T-cell (primary cell): ENCODE data around the gene CBX6. TPM values are rescaled to one million over a fixed set of nuclear protein-coding genes. Genes with fewer than 3 reads are reported as not detected.

Experiments used
- ATAC-seq, 4 experiments: fragments of 200-7000 bp in 3 of 4; fragments of 150-1000 bp in 1 of 4; cut with Tn5 transposase; replicated peaks in 1 of 4; 1 replicate in 3 of 4; 2 replicates in 1 of 4; pipeline ENCODE4 v1.10.0; 2021; ENCODE audit warnings: moderate library complexity in 3 of 4, mild to moderate bottlenecking in 2 of 4, moderate number of reproducible peaks in 1 of 4
- CTCF ChIA-PET, 2 donors: fragments of 300-600 bp; sonication (Branson Sonifier 250); formaldehyde crosslinking; loops; one replicate each; lab custom pipeline; 2022; ENCODE audit warnings: antibody characterized with exemption in 2 of 2; lab: Charles Lee
- POLR2A ChIA-PET, 2 donors: fragments of 300-600 bp; sonication (Branson Sonifier 250); formaldehyde crosslinking; loops; one replicate each; lab custom pipeline; 2022; ENCODE audit warnings: antibody characterized with exemption in 2 of 2; lab: Charles Lee
- DNase-seq, 35 experiments: peaks; one replicate each; pipeline versions ENCODE4 v3.0.0 to v3.0.0-alpha.2; 2013 to 2023
- H3K27ac ChIP-seq: one replicate; pipeline ENCODE4 v1.5.1; 2013; ENCODE audit warnings: low read length
- H3K27me3 ChIP-seq, 2 experiments: replicated peaks in 1 of 2; 1 replicate in 1 of 2; 2 replicates in 1 of 2; pipeline versions ENCODE4 v1.6.1 to v1.7.0; 2013; ENCODE audit warnings: low read length in 1 of 2, mixed read lengths in 1 of 2; ENCODE audit not compliant: control insufficient read depth in 2 of 2, insufficient read depth in 2 of 2; ENCODE audit errors: extremely low read depth in 1 of 2
- H3K36me3 ChIP-seq, 2 donors: 1 replicate in 1 of 2; 2 replicates in 1 of 2; pipeline versions ENCODE4 v1.6.1 to v1.7.0; 2013; ENCODE audit warnings: low read length in 1 of 2; ENCODE audit not compliant: control insufficient read depth in 2 of 2, insufficient read depth in 1 of 2; ENCODE audit errors: extremely low read depth in 1 of 2
- H3K4me1 ChIP-seq, 2 experiments: 1 replicate in 1 of 2; 2 replicates in 1 of 2; pipeline versions ENCODE4 v1.6.1 to v1.7.0; 2013; ENCODE audit warnings: low read length in 2 of 2, mixed read lengths in 1 of 2; ENCODE audit not compliant: insufficient read depth in 2 of 2, control insufficient read depth in 1 of 2; ENCODE audit errors: extremely low read depth in 1 of 2
- H3K4me3 ChIP-seq, 2 donors: 1 replicate in 1 of 2; 2 replicates in 1 of 2; pipeline versions ENCODE4 v1.5.1 to v1.7.0; 2013; ENCODE audit warnings: mild to moderate bottlenecking in 2 of 2, low read length in 1 of 2, moderate library complexity in 1 of 2; ENCODE audit not compliant: control insufficient read depth in 1 of 2; ENCODE audit errors: extremely low read depth in 1 of 2
- H3K9me3 ChIP-seq: 2 replicates; pipeline ENCODE4 v1.7.0; 2013
- H3K27ac Mint-ChIP-seq, 2 donors: one replicate each; pipeline ENCODE4 v1.8.0; 2020 to 2021; ENCODE audit warnings: mild to moderate bottlenecking in 2 of 2, mixed read lengths in 2 of 2
- H3K27me3 Mint-ChIP-seq, 2 donors: one replicate each; pipeline ENCODE4 v1.8.0; 2021 to 2022; ENCODE audit warnings: mixed read lengths in 2 of 2
- H3K36me3 Mint-ChIP-seq: one replicate; pipeline ENCODE4 v1.8.0; 2021; ENCODE audit warnings: mixed read lengths
- H3K4me1 Mint-ChIP-seq, 3 donors: one replicate each; pipeline ENCODE4 v1.8.0; 2020 to 2022; ENCODE audit warnings: mixed read lengths in 3 of 3, mild to moderate bottlenecking in 1 of 3
- H3K4me3 Mint-ChIP-seq, 3 donors: one replicate each; pipeline ENCODE4 v1.8.0; 2020 to 2022; ENCODE audit warnings: mild to moderate bottlenecking in 3 of 3, mixed read lengths in 3 of 3, moderate library complexity in 3 of 3
- H3K9me3 Mint-ChIP-seq, 3 donors: one replicate each; pipeline ENCODE4 v1.8.0; 2020 to 2022; ENCODE audit warnings: mixed read lengths in 3 of 3
- WGBS: methylation state at CpG from one replicate; pipeline ENCODE4 v1.1.5; 2013; ENCODE audit warnings: missing lambda C conversion rate; ENCODE audit not compliant: insufficient coverage; 5-methylcytosine and 5-hydroxymethylcytosine counted together
- total RNA-seq, 35 experiments: library from RNA in 6 of 35; stranded (reverse) in 6 of 35; fragments of 120-200 nt in 1 of 35; gene quantifications; one replicate each; pipeline versions ENCODE4 v1.2.1 to v1.2.4 and lab custom pipeline; 2013 to 2026

The CBX6 gene
- total RNA-seq, 5 donors from 2014 or later (not counting 1 experiment from before 2014, with no cell fraction given) = 41.2 to 92.0 (median 87.1) TPM

DNA sequence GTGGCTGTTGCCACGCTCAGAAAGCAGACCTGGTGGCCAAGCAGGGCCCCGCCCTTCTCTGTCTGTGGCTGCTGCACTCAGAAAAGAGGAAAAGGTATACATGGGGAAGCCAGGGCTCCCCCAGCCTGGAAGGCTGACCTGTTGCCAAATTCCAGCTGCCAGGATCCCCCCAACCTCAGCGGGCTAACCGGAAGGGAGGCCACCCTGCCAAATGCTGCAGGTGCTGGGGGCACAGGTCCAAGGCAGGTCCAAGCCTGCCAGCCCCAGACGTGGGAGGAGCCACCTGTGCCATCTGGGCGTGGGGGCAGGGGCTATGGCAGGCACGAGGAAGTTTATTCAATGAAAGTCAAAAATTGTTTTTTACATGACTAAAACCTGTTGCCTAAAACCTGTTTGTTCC is 30.8 kb downstream of the CBX6 start:
- peaks cover 6% of the 10 kb centered on the region for H3K36me3 Mint-ChIP-seq
- CTCF ChIA-PET = interaction anchor here (0.5 to 0.6 kb wide), 2 partner anchors 264 to 1979 kb away, joined by 3 to 4 read pairs; no protein-coding TSS in a partner anchor
- H3K4me3 Mint-ChIP-seq = peak overlapping the region in 1 of 3 donors; percentile 13
- peaks cover 5 to 28% of the 10 kb centered on the region in 2 donors for H3K27me3 Mint-ChIP-seq
- H3K9me3 ChIP-seq = no peaks in the 10 kb centered on the region
- ATAC-seq (no peak), DNase-seq (no peak)
- peaks cover 29 to 33% (median 31%) of the 10 kb centered on the region in 3 donors for H3K4me1 Mint-ChIP-seq
- H3K4me1 ChIP-seq = peaks cover 0 to 24% of the 10 kb centered on the region in 2 experiments
- no peak overlapping the region for H3K4me3 ChIP-seq
- POLR2A ChIA-PET = interaction anchor here (0.5 to 0.6 kb wide), 2 partner anchors 98 to 472 kb away, joined by 3 to 10 read pairs; no protein-coding TSS in a partner anchor
- H3K27ac ChIP-seq = no peak overlapping the region
- H3K9me3 Mint-ChIP-seq = no peaks in the 10 kb centered on the region
- no peak overlapping the region for H3K27ac Mint-ChIP-seq
- WGBS = 62% methylated on average over 4 of the region's 7 CpGs
- H3K36me3 ChIP-seq = no peaks in the 10 kb centered on the region
- peaks cover 3 to 47% of the 10 kb centered on the region in 2 experiments for H3K27me3 ChIP-seq

DNA sequence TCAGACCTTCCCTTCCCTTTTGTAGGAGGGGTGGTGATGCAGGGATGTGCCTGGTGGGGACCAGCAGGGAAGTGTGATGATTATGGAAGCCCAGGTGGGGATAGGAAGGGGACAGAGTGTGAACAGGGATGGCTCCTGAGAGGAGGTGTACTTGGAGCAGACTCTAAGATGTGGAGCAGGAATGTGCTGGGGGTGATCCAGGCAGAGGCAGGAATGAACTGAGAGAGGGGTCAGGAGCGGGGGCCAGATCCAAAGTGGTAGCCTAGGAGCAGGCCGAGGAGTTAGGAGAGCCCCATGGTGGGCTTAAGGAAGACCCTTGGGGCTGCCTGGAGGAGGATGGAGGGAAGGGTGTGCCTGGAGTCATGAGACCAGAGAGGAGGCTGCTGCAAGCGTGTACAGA is 31.9 kb downstream of the CBX6 start:
- peaks cover 5 to 28% of the 10 kb centered on the region in 2 donors for H3K27me3 Mint-ChIP-seq
- Histone ChIP-seq H3K36me3 (no peaks in the 10 kb centered on the region), H3K4me1 (peaks cover 0 to 24% of the 10 kb centered on the region in 2 experiments), H3K9me3 (no peaks in the 10 kb centered on the region), H3K27me3 (peaks cover 3 to 49% of the 10 kb centered on the region in 2 experiments), H3K4me3 (no peak overlapping the region), H3K27ac (no peak overlapping the region)
- H3K27ac Mint-ChIP-seq = no peak overlapping the region
- 75% methylated on average over 3 of the region's 3 CpGs for WGBS
- H3K4me3 Mint-ChIP-seq = no peak overlapping the region
- ChIA-PET POLR2A (no interaction called here), CTCF (interaction anchor here in 1 of 2 donors (0.7 kb wide), 1 partner anchor 30 kb away, joined by 3 read pairs; no protein-coding TSS in a partner anchor)
- H3K4me1 Mint-ChIP-seq = peaks cover 29 to 33% (median 31%) of the 10 kb centered on the region in 3 donors
- peaks cover 6% of the 10 kb centered on the region for H3K36me3 Mint-ChIP-seq
- DNase-seq = no peak
- no peaks in the 10 kb centered on the region for H3K9me3 Mint-ChIP-seq
- no peak for ATAC-seq

DNA sequence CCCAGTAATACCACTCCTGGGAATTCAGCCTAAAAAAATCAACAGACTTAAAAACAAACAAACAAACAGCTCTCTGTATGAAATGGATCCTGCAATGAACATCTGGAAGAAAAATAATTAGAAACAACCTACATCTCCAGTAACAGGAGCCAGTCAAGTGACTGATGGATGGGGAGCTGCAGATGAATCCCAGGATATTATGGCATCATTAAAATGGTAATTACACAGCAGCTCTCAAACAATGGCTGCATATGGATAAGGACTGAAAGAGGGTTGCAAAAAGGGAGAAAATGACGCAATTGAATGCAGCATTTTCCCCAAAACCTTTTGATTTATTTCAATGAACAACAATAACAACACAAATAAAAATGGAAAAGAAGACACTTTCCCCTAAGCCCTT is 32.3 kb downstream of the CBX6 start:
- ATAC-seq (no peak), DNase-seq (no peak)
- WGBS = no CpG with 5 or more reads among the region's 1 CpG
- peaks cover 5 to 28% of the 10 kb centered on the region in 2 donors for H3K27me3 Mint-ChIP-seq
- H3K4me1 ChIP-seq = peaks cover 0 to 24% of the 10 kb centered on the region in 2 experiments
- H3K27ac ChIP-seq = no peak overlapping the region
- no peak overlapping the region for H3K27ac Mint-ChIP-seq
- POLR2A ChIA-PET = no interaction called here
- no peaks in the 10 kb centered on the region for H3K9me3 Mint-ChIP-seq
- CTCF ChIA-PET = interaction anchor here in 1 of 2 donors (0.7 kb wide), 1 partner anchor 30 kb away, joined by 3 read pairs; no protein-coding TSS in a partner anchor
- no peaks in the 10 kb centered on the region for H3K36me3 ChIP-seq
- H3K4me3 ChIP-seq = no peak overlapping the region
- H3K36me3 Mint-ChIP-seq = peaks cover 6% of the 10 kb centered on the region
- peaks cover 29 to 33% (median 31%) of the 10 kb centered on the region in 3 donors for H3K4me1 Mint-ChIP-seq
- H3K4me3 Mint-ChIP-seq = no peak overlapping the region
- H3K27me3 ChIP-seq = peaks cover 3 to 45% of the 10 kb centered on the region in 2 experiments
- H3K9me3 ChIP-seq = no peaks in the 10 kb centered on the region

DNA sequence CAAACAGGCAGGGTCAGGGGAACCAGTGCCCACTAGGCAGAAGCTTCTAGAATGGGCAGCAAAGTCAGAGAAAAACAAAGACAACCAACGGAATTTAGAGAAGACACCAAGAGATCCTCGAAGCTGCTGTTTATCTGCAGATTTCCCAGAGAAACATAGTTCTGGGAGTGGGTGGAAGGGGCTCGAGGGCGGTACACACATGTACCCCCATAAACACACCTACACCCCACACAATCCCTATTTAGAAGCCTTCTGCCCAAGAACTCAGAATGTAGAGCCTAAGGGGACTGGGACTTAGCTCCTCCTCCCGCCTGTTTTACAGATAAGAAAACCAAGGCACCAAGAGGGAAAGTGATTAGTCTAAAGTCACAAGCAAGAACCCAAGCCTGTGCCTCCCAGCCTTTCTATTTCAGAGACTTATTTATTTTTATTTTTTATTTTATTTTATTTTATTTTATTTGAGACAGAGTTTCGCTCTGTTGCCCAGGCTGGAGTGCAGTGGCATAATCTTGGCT is 34.5 kb downstream of the CBX6 start:
- H3K4me1 Mint-ChIP-seq = peaks cover 23 to 26% (median 24%) of the 10 kb centered on the region in 3 donors
- Histone ChIP-seq H3K27me3 (peaks cover 3 to 34% of the 10 kb centered on the region in 2 experiments), H3K9me3 (no peaks in the 10 kb centered on the region), H3K4me3 (no peak overlapping the region), H3K4me1 (peaks cover 0 to 12% of the 10 kb centered on the region in 2 experiments), H3K36me3 (no peaks in the 10 kb centered on the region), H3K27ac (no peak overlapping the region)
- WGBS = no CpG with 5 or more reads among the region's 6 CpGs
- ChIA-PET POLR2A (no interaction called here), CTCF (interaction anchor here in 1 of 2 donors (0.5 kb wide), 1 partner anchor 298 kb away, joined by 3 read pairs; no protein-coding TSS in a partner anchor)
- no peak for ATAC-seq
- no peak overlapping the region for H3K27ac Mint-ChIP-seq
- H3K36me3 Mint-ChIP-seq = peaks cover 6% of the 10 kb centered on the region
- no peak overlapping the region for H3K4me3 Mint-ChIP-seq
- no peak for DNase-seq
- H3K9me3 Mint-ChIP-seq = no peaks in the 10 kb centered on the region
- H3K27me3 Mint-ChIP-seq = peaks cover 5 to 22% of the 10 kb centered on the region in 2 donors

DNA sequence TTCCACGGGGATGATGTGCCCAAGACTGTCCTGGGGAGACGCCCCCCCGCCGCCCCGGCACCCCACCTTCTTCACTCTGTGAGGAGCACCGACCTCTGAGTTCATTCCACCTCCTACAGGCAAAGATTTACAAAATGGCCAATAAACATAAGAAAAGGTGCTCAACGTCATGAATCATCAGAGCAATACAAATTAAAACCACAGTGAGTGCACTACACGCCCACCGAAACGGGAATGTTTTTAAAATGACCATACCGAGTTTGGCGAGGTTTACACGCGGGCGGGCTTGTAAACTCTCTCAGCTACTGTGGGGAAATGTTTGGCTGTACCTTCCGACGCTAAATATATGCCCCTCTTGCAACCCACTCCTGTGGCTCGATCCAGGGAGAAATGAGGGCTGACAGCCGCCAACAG is 36.1 kb downstream of the CBX6 start:
- Histone ChIP-seq H3K36me3 (no peaks in the 10 kb centered on the region), H3K27me3 (peaks cover 0 to 21% of the 10 kb centered on the region in 2 experiments), H3K9me3 (no peaks in the 10 kb centered on the region), H3K4me1 (no peaks in the 10 kb centered on the region), H3K27ac (no peak overlapping the region), H3K4me3 (no peak overlapping the region)
- no peak for DNase-seq
- Mint-ChIP-seq H3K27me3 (peaks cover 5 to 18% of the 10 kb centered on the region in 2 donors), H3K4me3 (no peak overlapping the region), H3K4me1 (peaks cover 14 to 17% (median 14%) of the 10 kb centered on the region in 3 donors), H3K36me3 (peaks cover 6% of the 10 kb centered on the region), H3K27ac (no peak overlapping the region), H3K9me3 (no peaks in the 10 kb centered on the region)
- 80% methylated on average over 10 of the region's 19 CpGs for WGBS
- ChIA-PET POLR2A (no interaction called here), CTCF (no interaction called here)
- ATAC-seq = no peak

DNA sequence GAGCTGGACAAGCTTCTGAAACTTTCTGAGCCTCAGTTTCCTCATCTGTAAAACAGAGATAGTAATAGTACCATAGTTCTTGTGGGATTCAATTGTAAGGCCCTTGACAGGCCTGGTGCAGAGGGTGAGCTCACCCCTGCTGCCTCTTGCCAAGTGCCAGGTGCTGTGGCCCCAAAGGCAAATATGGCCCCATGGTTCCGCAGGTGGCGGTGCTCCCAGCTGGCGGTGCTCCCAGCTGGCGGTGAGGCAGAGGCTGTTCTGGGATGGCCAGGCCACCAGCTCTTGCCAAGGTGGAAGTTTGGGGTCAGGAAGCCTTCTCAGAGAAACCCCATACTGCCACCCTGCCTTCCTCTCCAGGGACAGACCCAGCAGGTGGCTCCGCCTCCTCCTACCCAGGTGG is 37.0 kb downstream of the CBX6 start:
- H3K4me3 Mint-ChIP-seq = no peak overlapping the region
- no peak for DNase-seq
- H3K4me1 Mint-ChIP-seq = peaks cover 5 to 8% (median 5%) of the 10 kb centered on the region in 3 donors
- ChIA-PET CTCF (no interaction called here), POLR2A (no interaction called here)
- Histone ChIP-seq H3K27ac (no peak overlapping the region), H3K4me3 (no peak overlapping the region), H3K9me3 (no peaks in the 10 kb centered on the region), H3K36me3 (no peaks in the 10 kb centered on the region), H3K27me3 (peaks cover 0 to 13% of the 10 kb centered on the region in 2 experiments), H3K4me1 (no peaks in the 10 kb centered on the region)
- H3K27ac Mint-ChIP-seq = no peak overlapping the region
- WGBS = 87% methylated on average over 3 of the region's 5 CpGs
- peaks cover 0 to 9% of the 10 kb centered on the region in 2 donors for H3K27me3 Mint-ChIP-seq
- H3K36me3 Mint-ChIP-seq = peaks cover 3% of the 10 kb centered on the region
- no peak for ATAC-seq
- no peaks in the 10 kb centered on the region for H3K9me3 Mint-ChIP-seq
